T-helper 1 cell treated with Interleukin-12 subunit alpha and Interleukin-12 subunit beta and Interleukin-4 antibody, amounts not matched to agents 30 μg/mL and 1 μg/mL, for 36 hours (primary cell): ENCODE measurements around the gene PLCG1.

Experiments
- H3K27ac Mint-ChIP-seq: one replicate; pipeline ENCODE4 v1.8.0; 2021; ENCODE audit warnings: mild to moderate bottlenecking, mixed read lengths
- H3K27me3 Mint-ChIP-seq: one replicate; pipeline ENCODE4 v1.8.0; 2021; ENCODE audit warnings: low read depth, mixed read lengths
- H3K36me3 Mint-ChIP-seq: one replicate; pipeline ENCODE4 v1.8.0; 2021; ENCODE audit warnings: low read depth, mixed read lengths
- H3K4me1 Mint-ChIP-seq: one replicate; pipeline ENCODE4 v1.8.0; 2021; ENCODE audit warnings: low read depth, mixed read lengths
- H3K4me3 Mint-ChIP-seq: one replicate; pipeline ENCODE4 v1.8.0; 2021; ENCODE audit warnings: mild to moderate bottlenecking, moderate library complexity, mixed read lengths
- H3K9me3 Mint-ChIP-seq: one replicate; pipeline ENCODE4 v1.8.0; 2021; ENCODE audit warnings: mixed read lengths

The PLCG1 gene

GRCh38 chr20:41183391-41183790 lies 46.0 kb downstream of the PLCG1 start:
- H3K27me3 Mint-ChIP-seq = no peaks in the 10 kb centered on the region
- H3K4me1 Mint-ChIP-seq = peaks cover 5% of the 10 kb centered on the region
- H3K9me3 Mint-ChIP-seq = no peaks in the 10 kb centered on the region
- peaks cover 8% of the 10 kb centered on the region for H3K36me3 Mint-ChIP-seq
- peak overlapping the region; percentile 41 for H3K27ac Mint-ChIP-seq
- no peak overlapping the region for H3K4me3 Mint-ChIP-seq

GRCh38 chr20:41183831-41184230 lies 46.5 kb downstream of the PLCG1 start:
- H3K27ac Mint-ChIP-seq = peak overlapping the region; percentile 41

GRCh38 chr20:41185013-41185757 lies 47.8 kb downstream of the PLCG1 start:
- Mint-ChIP-seq H3K27me3 (no peaks in the 10 kb centered on the region), H3K4me1 (peaks cover 5% of the 10 kb centered on the region), H3K27ac (no peak overlapping the region), H3K4me3 (no peak overlapping the region), H3K36me3 (peaks cover 4% of the 10 kb centered on the region), H3K9me3 (peaks cover 8% of the 10 kb centered on the region)

More at GRCh38 chr20:41183831-41184230, 46.5 kb downstream of the PLCG1 start:
- Mint-ChIP-seq H3K4me3 (no peak overlapping the region), H3K4me1 (peaks cover 5% of the 10 kb centered on the region), H3K9me3 (no peaks in the 10 kb centered on the region), H3K36me3 (peaks cover 5% of the 10 kb centered on the region), H3K27me3 (no peaks in the 10 kb centered on the region)

GRCh38 chr20:41187668-41188067 lies 50.3 kb downstream of the PLCG1 start:
- Mint-ChIP-seq H3K27ac (no peak overlapping the region), H3K27me3 (no peaks in the 10 kb centered on the region), H3K9me3 (peaks cover 22% of the 10 kb centered on the region)

GRCh38 chr20:41191562-41192500 lies 54.5 kb downstream of the PLCG1 start:
- H3K4me1 Mint-ChIP-seq = peaks cover 9% of the 10 kb centered on the region
- no peak overlapping the region for H3K27ac Mint-ChIP-seq
- H3K9me3 Mint-ChIP-seq = peaks cover 28% of the 10 kb centered on the region
- no peaks in the 10 kb centered on the region for H3K27me3 Mint-ChIP-seq
- peaks cover 26% of the 10 kb centered on the region for H3K36me3 Mint-ChIP-seq
- H3K4me3 Mint-ChIP-seq = no peak overlapping the region

More at GRCh38 chr20:41187668-41188067, 50.3 kb downstream of the PLCG1 start:
- Mint-ChIP-seq H3K36me3 (peaks cover 14% of the 10 kb centered on the region), H3K4me3 (no peak overlapping the region), H3K4me1 (no peaks in the 10 kb centered on the region)

GRCh38 chr20:41192575-41192974 lies 55.2 kb downstream of the PLCG1 start:
- no peaks in the 10 kb centered on the region for H3K27me3 Mint-ChIP-seq
- H3K27ac Mint-ChIP-seq = no peak overlapping the region
- H3K4me3 Mint-ChIP-seq = no peak overlapping the region
- peaks cover 29% of the 10 kb centered on the region for H3K36me3 Mint-ChIP-seq
- peaks cover 28% of the 10 kb centered on the region for H3K9me3 Mint-ChIP-seq
- peaks cover 9% of the 10 kb centered on the region for H3K4me1 Mint-ChIP-seq

GRCh38 chr20:41196653-41197225 lies 59.4 kb downstream of the PLCG1 start:
- peaks cover 18% of the 10 kb centered on the region for H3K9me3 Mint-ChIP-seq
- no peaks in the 10 kb centered on the region for H3K27me3 Mint-ChIP-seq
- H3K27ac Mint-ChIP-seq = no peak overlapping the region
- H3K4me1 Mint-ChIP-seq = peaks cover 9% of the 10 kb centered on the region
- peaks cover 25% of the 10 kb centered on the region for H3K36me3 Mint-ChIP-seq
- H3K4me3 Mint-ChIP-seq = no peak overlapping the region

GRCh38 chr20:41198443-41198842 lies 61.1 kb downstream of the PLCG1 start:
- no peaks in the 10 kb centered on the region for H3K27me3 Mint-ChIP-seq
- H3K9me3 Mint-ChIP-seq = peaks cover 11% of the 10 kb centered on the region
- peaks cover 9% of the 10 kb centered on the region for H3K4me1 Mint-ChIP-seq
- H3K4me3 Mint-ChIP-seq = no peak overlapping the region
- peaks cover 24% of the 10 kb centered on the region for H3K36me3 Mint-ChIP-seq
- no peak overlapping the region for H3K27ac Mint-ChIP-seq

GRCh38 chr20:41200446-41201202 lies 63.3 kb downstream of the PLCG1 start:
- Mint-ChIP-seq H3K27me3 (no peaks in the 10 kb centered on the region), H3K4me3 (no peak overlapping the region), H3K4me1 (peaks cover 4% of the 10 kb centered on the region), H3K9me3 (peaks cover 11% of the 10 kb centered on the region), H3K27ac (no peak overlapping the region), H3K36me3 (peaks cover 20% of the 10 kb centered on the region)

GRCh38 chr20:41201760-41202159 lies 64.4 kb downstream of the PLCG1 start:
- no peak overlapping the region for H3K27ac Mint-ChIP-seq
- H3K36me3 Mint-ChIP-seq = peaks cover 18% of the 10 kb centered on the region
- no peak overlapping the region for H3K4me3 Mint-ChIP-seq
- H3K9me3 Mint-ChIP-seq = peaks cover 11% of the 10 kb centered on the region
- H3K27me3 Mint-ChIP-seq = peaks cover 5% of the 10 kb centered on the region
- no peaks in the 10 kb centered on the region for H3K4me1 Mint-ChIP-seq

GRCh38 chr20:41202426-41202825 lies 65.1 kb downstream of the PLCG1 start:
- Mint-ChIP-seq H3K4me3 (no peak overlapping the region), H3K27ac (no peak overlapping the region), H3K27me3 (peaks cover 5% of the 10 kb centered on the region), H3K4me1 (no peaks in the 10 kb centered on the region), H3K9me3 (peaks cover 11% of the 10 kb centered on the region), H3K36me3 (peaks cover 16% of the 10 kb centered on the region)

- Mint-ChIP-seq H3K36me3 (peaks cover 11% of the 10 kb centered on the region), H3K4me1 (no peaks in the 10 kb centered on the region), H3K27ac (no peak overlapping the region), H3K9me3 (peaks cover 7% of the 10 kb centered on the region), H3K27me3 (peaks cover 11% of the 10 kb centered on the region), H3K4me3 (no peak overlapping the region)
Measured at GRCh38 chr20:41203660-41204059, 66.3 kb downstream of the PLCG1 start.

- H3K9me3 Mint-ChIP-seq = no peaks in the 10 kb centered on the region
- H3K4me1 Mint-ChIP-seq = no peaks in the 10 kb centered on the region
- no peak overlapping the region for H3K27ac Mint-ChIP-seq
- H3K4me3 Mint-ChIP-seq = no peak overlapping the region
- peaks cover 11% of the 10 kb centered on the region for H3K36me3 Mint-ChIP-seq
- peaks cover 11% of the 10 kb centered on the region for H3K27me3 Mint-ChIP-seq
Measured at GRCh38 chr20:41204304-41205265, 67.2 kb downstream of the PLCG1 start.
